Hematopoietic multipotent progenitor cell treated with erythropoietin and hydrocortisone succinate and interleukin-3 and kit ligand, for 15 days (in vitro differentiated cells): ENCODE measurements around the gene EPB41L2.

ENCODE experiments used
- DNase-seq: peaks from one replicate; pipeline ENCODE4 v3.0.0-alpha.2; 2015; ENCODE audit warnings: low spot score

EPB41L2 gene

DNA sequence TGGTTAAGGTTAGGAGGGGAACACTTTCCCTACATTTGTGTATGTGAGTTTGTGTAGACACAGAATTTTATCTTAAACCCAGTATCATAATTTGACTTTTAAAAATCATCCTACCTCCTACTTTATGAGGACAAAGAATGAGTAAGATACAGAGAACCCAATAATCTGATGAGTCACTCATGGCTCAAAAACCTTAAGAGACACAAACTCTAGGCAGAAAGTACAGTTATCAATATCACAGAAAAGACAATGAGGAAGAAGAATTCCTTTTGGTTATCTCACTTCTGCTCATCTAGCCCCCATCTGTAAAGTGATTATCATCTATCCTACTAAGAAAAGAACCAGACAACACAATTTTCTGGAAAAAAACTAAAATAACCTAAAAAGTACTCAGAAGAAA lies 87.7 kb downstream of the EPB41L2 start:
- no peak for DNase-seq

DNA sequence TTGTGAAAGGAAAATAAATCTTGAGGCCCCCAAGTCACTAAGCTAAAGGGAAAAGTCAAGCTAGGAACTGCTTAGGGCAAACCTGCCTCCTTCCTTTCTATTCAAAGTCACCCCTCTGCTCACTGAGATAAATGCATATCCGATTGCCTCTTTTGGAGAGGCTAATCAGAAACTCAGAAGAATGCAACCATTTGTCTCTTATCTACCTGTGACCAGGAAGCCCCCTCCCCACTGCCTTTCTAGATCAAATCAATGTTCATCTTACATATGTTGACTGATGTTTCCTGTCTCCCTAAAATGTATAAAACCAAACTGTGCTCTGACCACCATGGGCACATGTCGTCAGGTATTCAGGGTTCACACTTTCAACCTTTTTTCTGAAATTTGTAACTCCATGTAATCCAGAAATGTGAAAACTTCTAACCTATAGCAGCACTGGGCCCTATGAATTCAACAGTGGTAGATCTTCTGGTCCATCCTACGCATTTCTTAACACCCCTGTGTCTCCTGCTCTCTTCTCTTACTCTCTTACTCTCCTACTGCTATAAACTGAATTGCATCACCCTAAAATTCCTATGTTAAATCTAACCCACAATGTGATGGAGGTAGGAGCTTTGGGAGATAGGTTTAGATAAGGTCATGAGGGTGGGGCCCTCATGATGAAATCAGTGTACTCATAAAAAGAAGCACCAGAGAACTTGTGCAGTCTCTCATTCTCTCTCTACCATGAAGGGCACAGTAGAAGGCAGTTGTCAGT lies 89.3 kb downstream of the EPB41L2 start:
- DNase-seq = no peak

DNA sequence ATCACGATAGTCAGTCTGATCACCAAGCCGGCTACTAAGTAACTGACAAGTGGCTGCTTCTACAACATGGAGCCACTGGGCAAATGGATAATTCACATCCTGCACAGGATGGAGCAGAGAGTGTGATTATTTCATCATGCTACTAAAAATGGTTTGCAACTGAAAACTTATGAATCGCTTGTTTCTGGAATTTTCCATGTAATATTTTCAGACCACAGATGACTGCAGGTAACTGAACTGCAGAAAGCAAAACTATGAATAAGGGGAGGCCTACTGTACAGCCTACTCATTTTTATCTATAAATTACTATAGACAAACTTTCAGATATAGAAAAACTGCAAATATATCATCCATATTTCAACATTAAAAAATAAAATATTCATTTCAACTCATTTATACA lies 91.5 kb downstream of the EPB41L2 start:
- DNase-seq = no peak

DNA sequence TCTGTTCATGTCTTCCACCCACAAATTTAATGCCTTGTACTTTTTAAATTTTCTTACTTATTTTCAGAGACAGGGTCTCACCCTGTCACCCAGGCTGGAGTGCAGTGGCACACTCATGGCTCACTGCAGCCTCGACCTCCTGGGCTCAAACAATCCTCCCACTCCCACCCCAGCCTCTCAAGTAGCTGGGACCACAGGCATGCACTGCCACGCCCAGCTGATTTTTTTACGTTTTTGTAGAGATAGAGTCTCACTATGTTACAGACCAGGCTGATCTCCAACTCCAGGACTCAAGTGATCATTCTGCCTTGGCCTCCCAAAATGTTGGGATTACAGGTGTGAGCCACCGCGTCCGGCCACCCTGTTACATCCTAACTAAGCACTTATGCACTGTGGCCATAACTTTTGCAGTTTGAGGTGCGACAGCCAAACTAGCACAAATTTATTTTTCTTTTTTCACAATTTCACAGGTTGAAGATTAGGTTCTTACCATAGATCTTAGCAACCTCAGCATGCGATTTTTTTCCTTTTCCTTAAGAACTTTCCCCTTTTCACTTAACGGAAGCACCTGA lies 92.1 kb downstream of the EPB41L2 start:
- no peak for DNase-seq

DNA sequence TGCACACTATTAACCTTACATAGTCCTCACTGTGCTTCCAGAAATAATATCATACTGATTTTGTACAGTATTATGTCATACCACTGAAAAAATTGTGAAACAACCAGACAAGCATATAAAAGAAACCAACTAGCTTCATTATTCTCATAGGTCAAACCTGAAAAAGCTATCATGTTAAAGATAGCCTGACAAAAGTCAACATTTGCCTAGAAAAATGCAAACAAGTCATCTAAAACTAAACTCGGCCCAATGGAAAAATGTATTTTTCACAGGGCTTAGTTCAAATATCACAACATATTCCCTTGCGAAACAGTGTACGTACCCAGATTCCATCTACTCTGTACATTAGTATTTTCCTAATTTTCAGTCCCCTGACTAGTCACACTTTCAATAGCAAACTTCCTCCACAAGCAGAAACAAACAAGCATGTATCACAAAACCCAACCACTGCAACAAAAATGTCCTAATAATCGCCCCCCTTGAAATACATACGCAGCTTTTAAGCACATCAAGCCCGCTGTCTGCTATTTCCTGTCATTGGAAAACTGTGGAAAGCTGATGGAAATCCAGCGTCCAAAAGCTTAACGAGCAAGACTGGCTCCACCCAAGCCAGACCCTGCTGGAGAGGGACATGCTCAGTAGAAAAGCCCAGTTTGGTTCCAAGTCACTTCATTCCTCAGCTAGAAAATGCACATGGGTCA lies 93.1 kb downstream of the EPB41L2 start:
- no peak for DNase-seq

DNA sequence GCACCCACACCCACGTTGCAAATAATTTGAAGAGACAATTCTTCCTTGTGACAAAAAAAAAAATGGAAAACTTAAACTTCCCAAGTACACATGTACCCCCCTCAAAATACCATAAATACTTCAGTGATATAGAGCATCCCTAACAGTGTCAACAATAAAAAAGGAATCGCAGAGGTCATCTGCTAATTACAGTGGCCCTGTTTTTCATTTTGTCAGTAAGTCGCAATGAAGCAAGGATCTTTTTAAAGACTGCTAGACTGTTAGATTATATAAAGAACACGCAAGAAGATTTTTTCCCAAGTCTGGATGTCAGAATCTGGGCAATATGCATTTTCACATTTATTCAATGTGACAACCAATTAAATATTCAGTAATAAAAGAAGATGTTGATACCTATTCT lies 93.9 kb downstream of the EPB41L2 start:
- no peak for DNase-seq

DNA sequence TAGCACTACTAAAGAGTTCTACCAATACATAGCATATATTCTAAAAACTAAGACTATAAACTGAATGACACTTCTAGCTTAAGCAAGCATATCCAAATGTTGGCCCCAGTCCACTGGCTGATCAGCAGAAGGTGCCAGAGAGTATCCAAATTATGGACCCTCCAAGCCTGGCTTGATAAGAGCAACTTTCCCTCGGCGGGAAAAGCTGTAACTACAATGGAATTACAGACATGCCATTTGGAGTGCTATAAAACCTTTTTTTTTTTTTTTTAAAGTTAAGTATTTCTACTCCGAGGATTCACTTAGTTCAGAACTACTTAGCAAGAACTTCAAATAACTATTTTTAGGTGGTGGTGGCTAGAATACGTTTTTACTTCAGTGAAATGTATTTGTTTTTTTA lies 94.6 kb downstream of the EPB41L2 start:
- no peak for DNase-seq

DNA sequence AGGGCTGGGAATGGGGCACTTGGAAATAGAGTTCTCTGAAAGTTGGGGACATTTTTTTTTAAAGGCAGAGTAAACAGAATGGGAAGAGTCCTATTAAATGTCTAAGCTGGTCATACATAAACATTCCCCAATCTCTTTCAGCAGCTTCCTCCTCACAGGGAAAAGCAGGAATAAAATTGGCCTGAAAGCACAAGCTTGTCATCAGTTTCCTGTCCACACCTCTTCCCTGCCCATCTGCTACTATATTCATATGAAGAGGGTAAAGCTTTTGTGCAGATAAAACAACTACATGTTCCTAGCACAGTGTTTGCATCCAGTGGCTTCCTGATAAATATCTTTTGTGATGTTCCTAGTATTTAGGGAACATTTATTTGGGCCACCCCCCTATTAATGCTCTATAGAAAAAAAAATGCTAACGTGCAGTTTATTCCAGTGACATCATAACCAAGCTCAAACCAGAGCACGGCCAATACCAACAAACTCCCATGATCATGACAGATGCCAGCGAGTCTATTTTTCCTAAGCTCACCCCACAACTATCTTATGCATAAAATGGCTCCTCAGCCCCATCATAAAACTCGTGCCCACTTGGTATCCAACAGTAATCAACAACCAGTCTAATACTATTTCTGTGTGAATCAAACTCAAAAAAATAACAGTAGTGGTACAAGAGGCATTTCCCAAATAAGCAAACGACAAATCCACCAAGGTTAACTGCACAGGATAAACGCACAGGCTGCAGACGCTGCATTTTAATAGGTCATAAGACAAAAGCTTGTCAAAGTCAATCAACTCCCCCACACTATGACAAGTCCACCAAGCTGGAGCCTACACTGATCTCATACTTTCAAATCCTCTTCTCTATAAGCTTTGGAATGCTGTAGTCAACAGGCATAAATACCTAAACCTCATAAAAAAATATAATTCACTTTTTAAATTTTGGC lies 95.3 kb downstream of the EPB41L2 start:
- no peak for DNase-seq

DNA sequence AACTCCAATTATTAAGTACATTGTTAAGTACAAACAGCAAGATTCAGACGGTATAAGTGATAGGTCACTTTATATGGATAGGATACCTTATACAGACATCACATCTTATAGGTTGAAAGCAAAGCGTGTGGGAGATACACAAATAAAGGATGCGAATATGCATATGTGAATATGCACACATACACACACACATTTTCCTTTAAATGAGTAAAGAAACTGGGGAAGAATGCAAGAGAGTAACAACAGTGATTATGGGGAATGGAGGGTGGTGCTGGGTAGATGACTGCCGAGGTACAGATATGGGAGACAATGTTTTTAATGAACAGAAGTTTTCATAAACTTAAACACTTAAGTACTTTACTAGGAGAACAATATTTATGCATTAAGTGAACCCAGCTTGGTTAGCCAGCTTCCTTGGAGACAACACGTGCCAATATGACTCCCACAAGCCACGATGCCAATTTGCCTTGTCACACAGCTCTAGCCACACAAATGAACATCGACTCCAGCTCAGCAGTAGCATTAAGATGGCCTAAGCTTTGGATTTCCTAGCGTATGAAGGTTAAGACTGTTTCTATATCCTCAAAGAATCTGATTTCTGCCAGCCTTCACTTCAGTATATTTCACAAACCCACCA lies 96.6 kb downstream of the EPB41L2 start:
- DNase-seq = no peak

DNA sequence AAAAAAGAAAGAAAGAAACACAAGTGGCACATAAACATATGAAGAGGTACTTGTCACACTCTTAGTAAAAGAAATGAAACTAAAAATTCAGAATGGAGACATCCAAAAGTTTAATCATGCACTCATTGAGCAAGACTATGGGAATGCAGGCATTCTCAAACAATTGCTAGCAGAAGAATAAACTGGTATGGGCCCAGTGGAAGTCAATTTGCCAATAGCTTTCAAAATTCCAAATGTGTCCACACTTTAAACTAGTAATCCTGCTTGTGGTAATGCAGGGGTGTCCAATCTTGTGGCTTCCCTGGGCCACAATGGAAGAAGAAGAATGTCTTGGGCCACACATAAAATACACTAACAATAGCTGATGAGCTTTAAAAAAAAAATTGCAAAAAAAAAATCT lies 97.4 kb downstream of the EPB41L2 start:
- no peak for DNase-seq

DNA sequence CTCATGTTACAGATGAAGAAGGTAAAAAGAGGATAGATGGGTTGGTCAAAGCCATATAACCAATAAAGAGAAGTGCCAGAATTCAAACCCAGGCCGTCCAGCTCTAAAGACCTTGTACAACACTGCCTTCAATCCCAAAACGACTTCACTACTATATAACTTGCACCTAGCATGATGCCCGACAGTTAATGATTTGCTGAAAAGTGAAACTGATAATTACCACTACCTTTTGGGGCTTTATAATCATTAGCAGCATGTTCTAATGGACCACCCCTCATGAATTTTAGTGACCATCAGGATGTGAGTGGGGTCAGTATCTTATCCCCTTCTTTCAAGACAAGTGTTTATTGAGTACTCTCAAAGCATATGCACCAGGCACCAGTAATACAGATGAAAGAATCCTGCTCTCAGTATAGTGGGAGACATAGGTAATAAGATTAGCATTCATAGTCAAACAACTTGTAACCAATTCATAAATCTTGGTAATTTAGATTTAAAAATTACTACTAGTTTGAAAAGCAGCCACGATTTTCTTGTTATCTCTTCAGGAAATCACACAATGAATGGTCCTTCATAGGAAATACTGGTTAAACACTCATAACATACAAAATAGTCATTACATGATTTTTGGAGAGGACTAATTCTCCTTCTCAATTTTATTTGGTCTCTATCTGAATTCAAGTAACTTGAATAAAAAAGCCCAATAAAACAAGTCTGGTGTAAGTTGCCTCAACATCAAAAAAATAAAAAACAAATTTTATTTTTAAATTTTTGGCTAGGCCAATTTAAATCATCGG lies 98.0 kb downstream of the EPB41L2 start:
- no peak for DNase-seq

DNA sequence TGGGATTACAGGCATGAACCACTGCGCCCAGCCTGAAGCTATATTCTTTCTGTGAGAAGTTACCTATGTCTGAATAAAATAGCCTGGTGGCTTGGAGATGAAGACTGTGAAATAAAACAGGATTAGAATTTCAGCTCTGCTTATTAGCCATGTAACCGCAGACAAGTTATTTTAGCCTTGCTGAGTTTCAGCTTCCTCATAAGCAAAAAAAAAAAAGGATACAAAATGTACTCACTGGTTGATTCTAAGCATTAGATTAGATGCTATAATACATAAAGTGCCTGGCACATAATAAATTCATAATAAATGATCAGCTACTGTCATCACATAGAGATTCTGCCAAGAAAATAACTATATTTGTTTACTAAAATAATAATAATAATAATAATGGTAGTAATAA lies 98.8 kb downstream of the EPB41L2 start:
- no peak for DNase-seq

DNA sequence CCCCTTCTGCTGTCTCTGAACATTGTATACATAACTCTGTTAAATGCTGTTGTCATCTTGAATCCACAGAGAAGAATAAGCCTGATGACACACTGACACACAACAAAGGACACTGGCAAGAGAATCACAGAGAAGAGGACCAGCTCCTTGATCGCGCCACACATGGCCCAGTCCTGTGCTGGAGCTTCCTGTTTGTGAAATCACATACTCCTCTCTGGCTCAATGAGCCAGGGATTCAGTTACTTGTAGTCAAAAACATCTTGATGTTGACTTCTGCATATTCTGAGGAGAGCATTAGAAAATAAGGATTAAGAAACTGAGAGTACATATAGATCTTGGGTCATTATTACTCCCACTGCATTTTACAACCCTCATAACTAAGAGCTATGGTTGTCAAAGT lies 100.1 kb downstream of the EPB41L2 start:
- no peak for DNase-seq

DNA sequence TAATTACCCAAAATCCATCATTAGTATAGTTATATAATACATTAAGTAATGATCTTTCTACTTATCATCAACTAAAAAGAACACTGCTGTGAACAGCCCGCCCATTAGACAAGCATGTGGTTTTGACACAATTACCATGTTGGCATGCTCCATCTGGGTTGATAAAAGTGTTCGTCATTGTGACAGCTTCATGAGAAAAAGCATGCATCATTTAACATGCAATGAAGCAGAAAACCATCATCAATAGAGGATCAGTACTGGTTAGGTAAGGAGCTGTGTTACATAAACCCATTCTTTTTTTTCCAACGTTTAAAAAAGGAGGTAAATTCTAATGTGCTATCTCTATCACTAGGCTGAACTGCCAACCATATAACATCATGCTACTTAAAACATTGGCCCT lies 101.9 kb downstream of the EPB41L2 start:
- no peak for DNase-seq

DNA sequence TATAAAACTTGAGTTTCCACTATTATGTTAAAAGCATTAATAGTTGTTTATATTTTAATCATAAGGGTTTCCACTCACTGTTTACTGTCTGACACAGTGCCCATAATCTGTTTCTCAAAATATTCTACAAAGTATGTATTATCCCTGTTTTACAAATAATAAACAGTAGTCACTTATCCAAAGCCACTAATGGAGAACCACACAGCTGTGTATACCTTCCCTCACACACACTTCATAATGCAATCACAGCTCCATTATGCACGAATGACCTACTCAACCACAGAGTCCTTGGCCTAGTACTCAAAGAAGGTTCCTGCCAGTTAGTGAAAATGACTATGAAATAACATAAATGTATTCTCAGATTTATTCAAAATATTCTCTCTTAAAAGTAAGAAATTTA lies 103.1 kb downstream of the EPB41L2 start:
- DNase-seq = no peak

DNA sequence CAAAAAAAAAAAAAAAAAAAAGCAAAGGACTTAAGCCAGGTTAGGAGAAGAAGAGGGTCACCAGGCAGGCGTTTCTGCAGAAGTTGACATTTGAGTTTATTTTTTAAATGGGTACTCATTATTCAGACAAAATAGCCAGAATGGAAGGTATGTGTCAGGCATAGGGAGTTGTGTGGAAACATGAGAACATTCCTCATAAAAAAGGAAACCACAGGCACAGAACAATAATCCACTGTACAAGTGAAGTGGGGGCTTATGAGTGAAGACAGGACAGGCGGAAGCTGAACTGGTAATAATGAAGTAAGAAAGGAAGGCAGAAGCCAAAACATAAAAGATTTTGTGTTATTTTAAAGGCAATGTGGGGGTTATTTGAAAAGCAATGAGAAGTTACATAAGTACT lies 104.6 kb downstream of the EPB41L2 start:
- DNase-seq = no peak

DNA sequence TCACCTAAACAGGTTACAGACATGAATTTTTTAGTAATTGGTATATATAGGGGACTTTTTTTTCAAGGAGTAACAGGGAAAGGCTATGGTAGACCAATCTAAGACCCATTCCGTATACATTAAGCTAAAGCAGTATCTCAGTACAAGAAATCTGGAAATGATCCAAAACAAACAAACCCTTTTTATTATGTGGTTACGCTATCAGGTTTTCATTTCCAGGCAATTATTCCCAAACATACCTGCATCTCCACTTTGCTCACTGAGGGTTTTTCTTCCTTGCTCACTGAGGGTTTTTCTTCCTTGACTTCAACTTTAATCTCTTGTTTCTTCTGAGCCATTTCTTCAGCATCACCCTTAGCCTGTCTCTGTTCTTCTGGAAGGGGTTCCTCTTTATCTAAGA lies 107.3 kb downstream of the EPB41L2 start:
- DNase-seq = no peak

DNA sequence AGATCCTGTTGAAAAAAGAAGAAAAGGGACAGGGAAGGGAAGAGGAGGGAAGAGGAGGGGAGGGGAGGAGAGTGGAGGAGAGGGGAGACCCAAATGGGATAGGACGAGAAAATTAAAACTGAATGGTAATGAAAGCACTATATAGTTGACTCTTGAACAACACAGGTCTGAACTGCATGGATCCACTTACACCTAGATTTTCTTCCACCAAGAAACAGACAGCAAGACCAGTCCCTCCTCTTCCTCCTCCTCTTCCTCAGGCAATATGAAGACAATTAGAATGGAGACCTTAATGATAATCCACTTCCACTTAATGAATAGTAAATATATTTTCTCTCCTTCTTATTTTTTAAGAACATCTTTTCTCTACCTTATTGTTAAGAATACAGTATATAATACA lies 113.5 kb downstream of the EPB41L2 start:
- DNase-seq = no peak

DNA sequence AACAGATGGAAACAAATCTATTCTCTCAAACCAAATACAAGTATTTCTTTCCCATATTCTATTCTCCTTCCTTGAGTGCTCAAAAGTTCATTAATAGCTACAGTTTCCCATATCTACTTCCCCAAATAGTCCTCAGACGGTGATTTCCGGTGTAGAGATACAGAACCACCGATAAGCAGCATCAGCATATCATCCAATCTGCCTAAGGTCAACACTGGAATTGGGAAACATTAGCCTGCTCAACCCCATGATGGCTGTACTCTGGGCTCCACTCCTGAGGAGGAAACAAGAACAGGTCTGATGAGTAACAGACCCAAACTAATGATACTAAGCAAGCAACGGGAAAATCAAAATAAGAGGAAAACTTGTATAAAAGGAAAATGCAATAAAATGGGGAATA lies 115.6 kb downstream of the EPB41L2 start:
- no peak for DNase-seq

DNA sequence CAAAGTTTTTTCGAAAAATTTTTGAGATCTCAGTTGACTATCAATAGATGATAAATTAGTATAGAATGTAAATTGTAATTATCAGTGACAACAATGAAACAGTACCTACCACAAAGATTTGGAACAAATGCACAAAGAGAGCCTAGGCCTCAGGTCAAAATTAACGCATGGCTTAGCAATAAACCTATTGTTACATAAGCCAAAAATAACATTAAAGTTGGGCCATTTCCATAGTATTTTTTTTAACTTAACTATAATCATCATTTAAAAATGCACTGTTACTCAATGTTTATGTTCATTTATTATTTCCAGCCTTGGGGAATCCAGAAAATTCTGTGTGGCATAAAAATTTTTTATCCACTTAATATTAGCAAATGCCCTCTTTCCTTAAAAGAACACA lies 117.0 kb downstream of the EPB41L2 start:
- DNase-seq = no peak

DNA sequence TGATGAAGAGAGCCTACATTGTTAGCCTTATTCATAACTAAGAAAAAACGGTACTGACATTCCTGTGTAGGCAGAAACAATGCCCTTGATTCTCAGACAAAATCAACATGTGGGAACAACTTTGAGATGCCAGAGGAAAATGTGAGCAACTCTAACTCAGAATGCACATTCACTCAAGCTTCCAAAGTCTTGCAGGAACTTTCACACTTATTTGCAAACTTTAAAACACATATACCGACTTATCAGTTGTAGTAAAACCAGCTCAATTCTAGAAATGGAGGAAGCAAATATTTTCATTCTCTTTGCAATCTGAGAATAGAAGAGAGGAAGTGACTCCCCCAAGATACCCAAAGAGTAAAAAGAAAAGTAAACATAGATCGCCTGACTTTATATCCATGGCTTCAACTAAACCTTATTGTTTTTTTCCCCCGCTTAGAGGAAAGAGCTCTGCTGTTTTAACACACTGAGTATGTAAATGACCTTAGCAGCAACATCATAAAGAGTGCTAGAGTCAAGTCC lies 117.6 kb downstream of the EPB41L2 start:
- no peak for DNase-seq
